K562 (cell line): ENCODE measurements around the gene TMEM167B. TPM values are rescaled to one million over a fixed set of nuclear protein-coding genes. Genes with fewer than 3 reads are reported as not detected.
A peak's percentile ranks its signal among the peaks of the same experiment; 100 is the strongest.

Experiments used
- ADNP ChIP-seq: fragments of 200-800 bp; sonication (Bioruptor generic); IDR thresholded peaks from 2 replicates; pipeline ENCODE4 v1.6.1; 2016; ENCODE audit warnings: missing genetic modification characterization, missing compliant biosample characterization
- ATF1 ChIP-seq, 2 experiments: fragments of 450-650 bp in 1 of 2; IDR thresholded peaks; 2 replicates each; pipeline ENCODE4 v1.6.1; 2016; ENCODE audit warnings: missing compliant biosample characterization in 1 of 2, missing genetic modification characterization in 1 of 2
- EGR1 ChIP-seq: fragments of 450-650 bp; conservative IDR thresholded peaks from 2 replicates; pipeline ENCODE4 v1.6.1; 2017; ENCODE audit warnings: mild to moderate bottlenecking
- GATA2 ChIP-seq: sonication (generic); formaldehyde crosslinking; IDR thresholded peaks from 2 replicates; pipeline ENCODE4 v1.4.0; 2020; ENCODE audit warnings: mild to moderate bottlenecking, missing genetic modification reagents
- HDAC1 ChIP-seq, 2 experiments: fragments of 450-650 bp; IDR thresholded peaks; 2 replicates each; pipeline ENCODE4 v1.6.1; 2016 to 2017; ENCODE audit warnings: inconsistent platforms in 1 of 2, mild to moderate bottlenecking in 1 of 2, moderate library complexity in 1 of 2
- ILF3 ChIP-seq: fragments of 450-650 bp; IDR thresholded peaks from 2 replicates; pipeline ENCODE4 v1.6.1; 2018; ENCODE audit warnings: antibody characterized with exemption, mild to moderate bottlenecking, moderate library complexity, borderline replicate concordance
- MYNN ChIP-seq, 2 experiments: sonication (generic); formaldehyde crosslinking in 1 of 2; IDR thresholded peaks; 2 replicates each; pipeline versions ENCODE4 v1.5.0 to v1.6.1; 2016 to 2020; ENCODE audit warnings: antibody characterized with exemption in 1 of 2, missing genetic modification reagents in 1 of 2
- NFATC3 ChIP-seq: fragments of 450-650 bp; IDR thresholded peaks from 2 replicates; pipeline ENCODE4 v1.6.1; 2017; ENCODE audit warnings: mild to moderate bottlenecking
- POLR2A ChIP-seq: fragments of 450-650 bp; conservative IDR thresholded peaks from 2 replicates; pipeline ENCODE4 v1.6.1; 2016
- POLR2B ChIP-seq: fragments of 450-650 bp; IDR thresholded peaks from 2 replicates; pipeline ENCODE4 v1.6.1; 2018; ENCODE audit warnings: low read depth; ENCODE audit not compliant: partially characterized antibody
- PRPF4 ChIP-seq: fragments of 200-400 bp; formaldehyde crosslinking; IDR thresholded peaks from one replicate; pipeline ENCODE4 v1.6.1; 2017; ENCODE audit warnings: low read length, low read depth, mild to moderate bottlenecking; ENCODE audit not compliant: insufficient read depth, poor library complexity, severe bottlenecking
- SPI1 ChIP-seq: IDR thresholded peaks from 2 replicates; pipeline ENCODE4 v1.6.1; 2011; ENCODE audit warnings: low read depth, low read length, control low read depth, borderline replicate concordance
- TAF1 ChIP-seq: IDR thresholded peaks from 2 replicates; pipeline ENCODE4 v1.6.1; 2011; ENCODE audit warnings: mild to moderate bottlenecking, low read length, moderate library complexity; ENCODE audit not compliant: insufficient read depth, control insufficient read depth, severe bottlenecking; ENCODE audit errors: extremely low read depth
- ZC3H4 ChIP-seq: sonication (generic); formaldehyde crosslinking; IDR thresholded peaks from 2 replicates; pipeline ENCODE4 v1.9.0; 2021; ENCODE audit warnings: missing genetic modification reagents, borderline replicate concordance
- ZNF146 ChIP-seq: IDR thresholded peaks from one replicate; pipeline ENCODE4 v1.6.1; 2018; ENCODE audit warnings: missing compliant biosample characterization; ENCODE audit not compliant: unreplicated experiment
- ZNF175 ChIP-seq: fragments of 200-800 bp; sonication (Bioruptor generic); IDR thresholded peaks from 2 replicates; pipeline ENCODE4 v1.6.1; 2016; ENCODE audit warnings: low read depth, mild to moderate bottlenecking, missing genetic modification characterization, missing compliant biosample characterization
- ZNF197 ChIP-seq: fragments of 200-800 bp; sonication (Bioruptor generic); IDR thresholded peaks from 2 replicates; pipeline ENCODE4 v1.6.1; 2016; ENCODE audit warnings: low read depth, missing genetic modification characterization, missing compliant biosample characterization
- ZSCAN29 ChIP-seq: fragments of 450-650 bp; IDR thresholded peaks from 2 replicates; pipeline ENCODE4 v1.6.1; 2017
- polyA plus RNA-seq, 8 experiments: library from polyadenylated mRNA; depleted of rRNA in 4 of 8; stranded (reverse) in 5 of 8; unstranded in 3 of 8; fragments of >200 nt; fragmentation: Nextera tagmentation in 2 of 8; fragmentation: Illumina TruSeq in 1 of 8; extraction: Ambion mirVana in 2 of 8; extraction: Trizol in 1 of 8; gene quantifications; 2 replicates each; pipeline versions ENCODE4 v1.2.1 to v1.2.3, GENCODE V29; 2011 to 2014; ENCODE audit warnings: inconsistent platforms in 1 of 8, missing spikeins in 1 of 8
- total RNA-seq, 7 experiments: library from RNA; depleted of rRNA in 6 of 7; stranded (reverse); fragments of >200 nt in 6 of 7; fragmentation: Illumina TruSeq in 2 of 7; extraction: Trizol in 2 of 7; gene quantifications; 2 replicates each; pipeline versions ENCODE4 v1.2.1 to v1.2.3, GENCODE V29; 2011 to 2021; ENCODE audit warnings: low replicate concordance in 1 of 7
- TF ChIP-seq, protein P1 (sequence below): fragments of 250-450 bp; sonication (Bioruptor Pico); IDR thresholded peaks from 2 replicates; pipeline ENCODE4 v1.5.0; 2021

Gene TMEM167B
- total and polyA plus RNA-seq, 9 of the 15 experiments (the other 6 are each of a cell fraction or from before 2014, with no cell fraction given), result 17.2 to 36.4 (median 32.2) TPM

DNA sequence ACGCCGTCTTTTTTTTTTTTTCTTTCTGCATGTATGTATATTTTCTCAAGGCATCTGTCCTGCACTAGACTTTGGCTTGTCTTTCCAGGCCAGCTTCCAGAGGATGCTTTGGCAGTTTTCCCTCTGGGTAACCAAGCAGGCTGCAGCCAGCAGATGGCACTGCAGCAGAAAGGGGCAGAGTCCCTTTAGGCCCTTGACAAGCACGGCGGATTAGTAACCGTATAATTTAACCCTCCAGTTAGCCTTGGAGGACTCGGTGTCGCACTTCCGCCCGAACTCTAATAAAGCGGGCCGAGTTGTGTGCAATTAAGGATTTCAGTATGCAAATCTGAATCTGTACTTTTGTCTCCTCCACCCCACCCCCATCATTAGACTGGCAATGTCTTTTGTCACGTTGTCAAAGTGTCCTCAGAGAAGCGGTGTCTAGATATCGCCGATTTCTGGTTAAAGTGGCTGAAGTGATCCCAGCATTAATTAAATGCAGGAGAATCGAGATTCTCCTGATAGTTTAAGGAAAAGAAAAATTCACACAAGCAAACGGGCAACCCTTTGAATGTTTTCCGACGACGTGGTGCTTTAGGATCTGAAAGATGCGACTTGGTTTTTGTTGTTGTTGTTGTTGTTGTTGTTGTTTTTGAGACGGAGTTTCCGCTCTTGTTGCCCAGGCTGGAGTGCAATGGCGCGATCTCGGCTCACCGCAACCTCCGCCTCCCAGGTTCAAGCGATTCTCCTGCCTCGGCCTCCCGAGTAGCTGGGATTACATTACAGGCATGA lies 1.1 kb upstream of the TMEM167B start (continued):
- TF ChIP-seq EGR1, result no peak
- peak; percentile 98 for TF ChIP-seq ZSCAN29
- TF ChIP-seq, protein P1, sequence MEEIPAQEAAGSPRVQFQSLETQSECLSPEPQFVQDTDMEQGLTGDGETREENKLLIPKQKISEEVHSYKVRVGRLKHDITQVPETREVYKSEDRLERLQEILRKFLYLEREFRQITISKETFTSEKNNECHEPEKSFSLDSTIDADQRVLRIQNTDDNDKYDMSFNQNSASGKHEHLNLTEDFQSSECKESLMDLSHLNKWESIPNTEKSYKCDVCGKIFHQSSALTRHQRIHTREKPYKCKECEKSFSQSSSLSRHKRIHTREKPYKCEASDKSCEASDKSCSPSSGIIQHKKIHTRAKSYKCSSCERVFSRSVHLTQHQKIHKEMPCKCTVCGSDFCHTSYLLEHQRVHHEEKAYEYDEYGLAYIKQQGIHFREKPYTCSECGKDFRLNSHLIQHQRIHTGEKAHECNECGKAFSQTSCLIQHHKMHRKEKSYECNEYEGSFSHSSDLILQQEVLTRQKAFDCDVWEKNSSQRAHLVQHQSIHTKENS (CRISPR knock-in tag), result no peak
- peak; percentile 75 for TF ChIP-seq MYNN (IDR thresholded peaks at IDR 0.05)
- no peak for TF ChIP-seq MYNN (CRISPR knock-in tag; IDR thresholded peaks at IDR 0.05)
- peak; percentile 64; the same call in 1 of the 2 replicates for TF ChIP-seq NFATC3
- TF ChIP-seq ADNP (tag), result no peak
- TF ChIP-seq POLR2A, result 0 out of 2 replicates have a peak, but pooled peaks have one; percentile 23
- no peak for TF ChIP-seq GATA2 (CRISPR knock-in tag)
- no peak for TF ChIP-seq PRPF4
- TF ChIP-seq TAF1, result peak; percentile 63
- peak in 1 of 2 experiments; percentile 40; a peak in 2 of 4 replicates for TF ChIP-seq HDAC1 (IDR thresholded peaks at IDR 0.05)
- TF ChIP-seq SPI1, result peak; percentile 80
- no peak for TF ChIP-seq ZNF146 (CRISPR knock-in tag)
- no peak for TF ChIP-seq ATF1 (CRISPR knock-in tag; IDR thresholded peaks at IDR 0.05)
- TF ChIP-seq ATF1 (tag; IDR thresholded peaks at IDR 0.05), result peak; percentile 68
- no peak for TF ChIP-seq ZNF175 (CRISPR knock-in tag)
- TF ChIP-seq POLR2B, result peak; percentile 18
- TF ChIP-seq ZC3H4 (CRISPR knock-in tag), result no peak
- TF ChIP-seq ZNF197 (CRISPR knock-in tag), result no peak
- TF ChIP-seq ILF3, result peak; percentile 23; the same call in 1 of the 2 replicates
